IMR-90 (cell line): ENCODE measurements around the gene GPATCH2L. TPM values are rescaled to one million over a fixed set of nuclear protein-coding genes. Genes with fewer than 3 reads are reported as not detected.

Source experiments
- ATAC-seq: fragments of 200-7000 bp; cut with Tn5 transposase; 2 replicates; pipeline ENCODE4 v1.9.1; 2020; ENCODE audit warnings: low read depth, mild to moderate bottlenecking, moderate library complexity
- BruUV-seq: library from RNA; stranded (reverse); fragments of 400-500 nt; replicated peaks from 2 replicates; lab custom pipeline; 2021; lab: Mats Ljungman, UMichigan
- CTCF ChIA-PET: fragments of 300-600 bp; formaldehyde crosslinking; extraction: SDS; loops from one replicate; lab custom pipeline; 2021; ENCODE audit warnings: antibody characterized with exemption; lab: Yijun Ruan, JAX
- POLR2A ChIA-PET: fragments of 300-600 bp; sonication (Branson Sonifier 250); formaldehyde crosslinking; loops from one replicate; lab custom pipeline; 2022; ENCODE audit warnings: antibody characterized with exemption; ENCODE audit not compliant: unreplicated experiment; lab: Charles Lee
- DNase-seq: peaks from one replicate; pipeline ENCODE4 v3.0.0; 2013
- H2AFZ ChIP-seq: replicated peaks from 2 replicates; pipeline ENCODE3; 2013; ENCODE audit warnings: low read length, mild to moderate bottlenecking; ENCODE audit not compliant: poor library complexity
- H2AK5ac ChIP-seq: 2 replicates; pipeline ENCODE4 v1.6.1; 2013; ENCODE audit warnings: low read depth, low read length, inconsistent platforms
- H2AK9ac ChIP-seq: replicated peaks from 2 replicates; pipeline ENCODE3; 2013; ENCODE audit warnings: mild to moderate bottlenecking, low read depth, low read length, moderate library complexity; ENCODE audit not compliant: poor library complexity
- H2BK120ac ChIP-seq: 2 replicates; pipeline ENCODE4 v1.6.1; 2013; ENCODE audit warnings: low read depth, low read length, inconsistent platforms
- H2BK15ac ChIP-seq: 3 replicates; pipeline ENCODE4 v1.6.1; 2013; ENCODE audit warnings: low read depth, low read length, inconsistent platforms
- H2BK20ac ChIP-seq: 2 replicates; pipeline ENCODE4 v1.6.1; 2013; ENCODE audit warnings: low read depth, mild to moderate bottlenecking, inconsistent platforms, low read length, moderate library complexity
- H2BK5ac ChIP-seq: 2 replicates; pipeline ENCODE4 v1.6.1; 2013; ENCODE audit warnings: mild to moderate bottlenecking, low read depth, low read length, inconsistent platforms; ENCODE audit not compliant: poor library complexity, severe bottlenecking
- H3K14ac ChIP-seq: replicated peaks from 2 replicates; pipeline ENCODE4 v1.6.1; 2013; ENCODE audit warnings: low read depth, low read length, inconsistent platforms
- H3K18ac ChIP-seq: 2 replicates; pipeline ENCODE4 v1.6.1; 2013; ENCODE audit warnings: low read depth, low read length, control low read depth
- H3K23ac ChIP-seq: 2 replicates; pipeline ENCODE4 v1.6.1; 2013; ENCODE audit warnings: low read depth, low read length, inconsistent platforms
- H3K27ac ChIP-seq: 2 replicates; pipeline ENCODE4 v1.5.1; 2013; ENCODE audit warnings: mild to moderate bottlenecking, control low read depth, low read length; ENCODE audit not compliant: insufficient read depth
- H3K27me3 ChIP-seq: 2 replicates; pipeline ENCODE4 v1.6.1; 2013; ENCODE audit warnings: low read length; ENCODE audit not compliant: control insufficient read depth, insufficient read depth
- H3K36me3 ChIP-seq: 2 replicates; pipeline ENCODE4 v1.6.1; 2013; ENCODE audit warnings: low read length, mixed read lengths; ENCODE audit not compliant: control insufficient read depth, insufficient read depth
- H3K4ac ChIP-seq: 2 replicates; pipeline ENCODE4 v1.6.1; 2013; ENCODE audit warnings: low read depth, low read length, inconsistent platforms
- H3K4me1 ChIP-seq: 2 replicates; pipeline ENCODE4 v1.6.1; 2013; ENCODE audit warnings: low read length, mixed read lengths; ENCODE audit not compliant: control insufficient read depth, insufficient read depth
- H3K4me2 ChIP-seq: 2 replicates; pipeline ENCODE4 v1.6.1; 2013; ENCODE audit warnings: low read depth, mild to moderate bottlenecking, control low read depth, low read length, moderate library complexity
- H3K4me3 ChIP-seq: 2 replicates; pipeline ENCODE4 v1.5.1; 2013; ENCODE audit warnings: low read depth, mild to moderate bottlenecking, control low read depth, low read length, moderate library complexity; ENCODE audit not compliant: insufficient read depth
- H3K56ac ChIP-seq: 2 replicates; pipeline ENCODE4 v1.6.1; 2013; ENCODE audit warnings: low read length, inconsistent platforms; ENCODE audit not compliant: insufficient read depth; ENCODE audit errors: extremely low read depth
- H3K79me1 ChIP-seq, 2 experiments: 2 replicates each; pipeline ENCODE4 v1.6.1; 2013; ENCODE audit warnings: low read length in 2 of 2, inconsistent platforms in 1 of 2, low read depth in 1 of 2
- H3K9ac ChIP-seq: 2 replicates; pipeline ENCODE4 v1.6.1; 2013; ENCODE audit warnings: low read depth, low read length, control low read depth
- H3K9me1 ChIP-seq: 2 replicates; pipeline ENCODE4 v1.6.1; 2013; ENCODE audit warnings: low read length, inconsistent platforms; ENCODE audit not compliant: insufficient read depth
- H3K9me3 ChIP-seq: 2 replicates; pipeline ENCODE4 v1.6.1; 2013; ENCODE audit warnings: low read length; ENCODE audit not compliant: control insufficient read depth, insufficient read depth
- H4K20me1 ChIP-seq: 2 replicates; pipeline ENCODE4 v1.6.1; 2013; ENCODE audit warnings: low read length, inconsistent platforms; ENCODE audit not compliant: insufficient read depth
- H4K5ac ChIP-seq: 2 replicates; pipeline ENCODE4 v1.6.1; 2013; ENCODE audit warnings: mild to moderate bottlenecking, low read depth, low read length, control low read depth
- H4K8ac ChIP-seq, 2 experiments: 2 replicates each; pipeline ENCODE4 v1.6.1; 2013; ENCODE audit warnings: low read depth in 2 of 2, low read length in 2 of 2, control low read depth in 1 of 2, inconsistent platforms in 1 of 2
- H4K91ac ChIP-seq: 2 replicates; pipeline ENCODE4 v1.6.1; 2013; ENCODE audit warnings: low read depth, low read length, inconsistent platforms; ENCODE audit not compliant: insufficient read depth
- BHLHE40 ChIP-seq: fragments of 150-350 bp; IDR thresholded peaks from 2 replicates; pipeline ENCODE4 v1.6.1; 2016; ENCODE audit warnings: mild to moderate bottlenecking, low read depth, low read length
- CEBPB ChIP-seq: IDR thresholded peaks from 2 replicates; pipeline ENCODE4 v1.6.1; 2012; ENCODE audit warnings: low read depth, low read length, improper control_type of control experiment
- CHD1 ChIP-seq: IDR thresholded peaks from 2 replicates; pipeline ENCODE4 v1.6.1; 2012; ENCODE audit warnings: low read depth, low read length, improper control_type of control experiment
- CTCF ChIP-seq: conservative IDR thresholded peaks from 2 replicates; pipeline ENCODE4 v1.5.1; 2012; ENCODE audit warnings: mild to moderate bottlenecking, low read depth, low read length, improper control_type of control experiment
- FOS ChIP-seq: fragments of 150-350 bp; IDR thresholded peaks from 2 replicates; pipeline ENCODE4 v1.6.1; 2016; ENCODE audit warnings: low read depth, low read length
- NFE2L2 ChIP-seq: fragments of 150-350 bp; IDR thresholded peaks from 2 replicates; pipeline ENCODE4 v1.6.1; 2016; ENCODE audit warnings: low read depth, mild to moderate bottlenecking, low read length
- SMC3 ChIP-seq: fragments of 150-350 bp; IDR thresholded peaks from 2 replicates; pipeline ENCODE4 v1.6.1; 2016; ENCODE audit warnings: low read depth, mild to moderate bottlenecking, antibody characterized with exemption, low read length, moderate library complexity
- WGBS, 2 experiments: methylation state at CpG; one replicate each; pipeline versions ENCODE4 v1.1.5 to v1.1.7; 2013; ENCODE audit warnings: missing lambda C conversion rate in 2 of 2; ENCODE audit not compliant: insufficient read length in 1 of 2; ENCODE audit errors: extremely low coverage in 2 of 2; 5-methylcytosine and 5-hydroxymethylcytosine counted together
- dilution Hi-C: fragments of 300-500 bp; cut with HindIII; formaldehyde crosslinking; loops from one replicate; pipeline ENCODE4 v1.14.3; 2018; ENCODE audit warnings: low sequenced_read_pairs; ENCODE audit not compliant: unreplicated experiment
- in situ Hi-C: fragments of 300-500 bp; cut with MboI; formaldehyde crosslinking; loops from 3 replicates; pipeline ENCODE4 v1.14.3; 2019; ENCODE audit warnings: low sequenced_read_pairs, inconsistent platforms, mixed read lengths
- intact Hi-C: fragments of 100-400 bp; cut with micrococcal nuclease; formaldehyde crosslinking; loops from 2 replicates; pipeline ENCODE4 v1.10.0; 2022
- polyA plus RNA-seq, 3 experiments: library from polyadenylated mRNA; depleted of rRNA; stranded (reverse); fragments of >200 nt; gene quantifications; 2 replicates each; pipeline ENCODE4 v1.2.3, GENCODE V29; 2012; ENCODE audit warnings: low replicate concordance in 1 of 3
- total RNA-seq: library from RNA; depleted of rRNA; stranded (reverse); fragments of >200 nt; gene quantifications from 2 replicates; pipeline ENCODE4 v1.2.3, GENCODE V29; 2012

The GPATCH2L gene
- total and polyA plus RNA-seq, 2 of the 4 experiments (the other 2 are of a cell fraction): 15.6 to 51.4 TPM

GRCh38 chr14:76227450-76228050 lies 75.8 kb downstream of the GPATCH2L start:
- H3K56ac ChIP-seq: no peak overlapping the region
- no peak overlapping the region for H2AK5ac ChIP-seq
- no peak overlapping the region for H3K4ac ChIP-seq
- no peaks in the 10 kb centered on the region for H4K20me1 ChIP-seq
- CTCF ChIA-PET: interaction anchor here (0.7 kb wide), 1 partner anchor 176 kb away, joined by 3 read pairs; no protein-coding TSS in a partner anchor
- intact Hi-C loops (no loop called here), dilution Hi-C loops (no loop called here), in situ Hi-C loops (no loop called here)
- H3K4me2 ChIP-seq: no peak overlapping the region
- no peaks in the 10 kb centered on the region for H3K36me3 ChIP-seq
- no peak overlapping the region for H3K14ac ChIP-seq
- no peak overlapping the region for H3K23ac ChIP-seq
- ATAC-seq (peak; percentile 81), DNase-seq (peak; percentile 90)
- POLR2A ChIA-PET: interaction anchor here (0.6 kb wide), 1 partner anchor 481 kb away, joined by 3 read pairs; no protein-coding TSS in a partner anchor
- H4K8ac ChIP-seq: no peak overlapping the region
- H2BK120ac ChIP-seq: no peak overlapping the region
- no peak overlapping the region for H2BK5ac ChIP-seq
- H3K4me1 ChIP-seq: peaks cover 4% of the 10 kb centered on the region
- H3K18ac ChIP-seq: no peak overlapping the region
- no peaks in the 10 kb centered on the region for H3K79me1 ChIP-seq
- H3K9me1 ChIP-seq: peaks cover 5% of the 10 kb centered on the region; the same call in 1 of the 2 replicates
- H2AFZ ChIP-seq: no peak overlapping the region
- H3K27me3 ChIP-seq: no peaks in the 10 kb centered on the region
- TF ChIP-seq SMC3: no peak
- no peak for TF ChIP-seq CHD1
- TF ChIP-seq CEBPB: peak; percentile 99
- TF ChIP-seq NFE2L2: no peak
- 0 out of 2 replicates have a peak, but pooled peaks have one; percentile 25 for TF ChIP-seq FOS
- TF ChIP-seq CTCF: no peak
- TF ChIP-seq BHLHE40: no peak
- no peak overlapping the region for H2BK15ac ChIP-seq
- H3K4me3 ChIP-seq: no peak overlapping the region
- no peak overlapping the region for H4K5ac ChIP-seq
- peaks cover 1% of the 10 kb centered on the region; the same call in 1 of the 2 replicates for H3K9me3 ChIP-seq
- no peak overlapping the region for H2BK20ac ChIP-seq
- no peak overlapping the region for H2AK9ac ChIP-seq
- WGBS, 2 experiments: 90% methylated on average over 2 of the region's 10 CpGs; no CpG with 5 or more reads in 1 of the 2 experiments
- no peak overlapping the region for H3K27ac ChIP-seq
- no TSS peak for BruUV-seq
- H3K9ac ChIP-seq: no peak overlapping the region
- H4K91ac ChIP-seq: no peak overlapping the region
